Tibial nerve (tissue), 4 donors: ENCODE results near the gene SPRY2. TPM values are rescaled to one million over a fixed set of nuclear protein-coding genes. Genes with fewer than 3 reads are reported as not detected.
"Not testable (repeated sequence)": the region's sequence is repeated elsewhere in the genome, so short reads cannot be mapped to it uniquely, and the experiment has no call there.

Source experiments
- DNase-seq, 2 donors: peaks; one replicate each; pipeline ENCODE4 v3.0.0-alpha.2; 2019; ENCODE audit warnings: low spot score in 2 of 2
- H3K27ac ChIP-seq, 4 donors: fragments of 200-600 bp; sonication (generic) in 3 of 4; one replicate each; pipeline ENCODE4 v1.5.1; 2017 to 2019; ENCODE audit warnings: mild to moderate bottlenecking in 1 of 4
- H3K27me3 ChIP-seq, 2 donors: fragments of 200-600 bp; sonication (generic) in 1 of 2; one replicate each; pipeline versions ENCODE4 v1.5.1 to v1.6.0; 2017 to 2019
- H3K36me3 ChIP-seq, 3 donors: fragments of 200-600 bp; sonication (generic); one replicate each; pipeline ENCODE4 v1.5.1; 2018 to 2019
- H3K4me1 ChIP-seq, 4 donors: fragments of 200-600 bp; sonication (generic) in 3 of 4; one replicate each; pipeline ENCODE4 v1.5.1; 2017 to 2019
- H3K4me3 ChIP-seq, 4 donors: fragments of 200-600 bp; sonication (generic) in 3 of 4; one replicate each; pipeline ENCODE4 v1.5.1; 2017 to 2019; ENCODE audit warnings: mild to moderate bottlenecking in 1 of 4, moderate library complexity in 1 of 4
- H3K9me3 ChIP-seq, 4 donors: fragments of 200-600 bp; sonication (generic) in 3 of 4; one replicate each; pipeline ENCODE4 v1.5.1; 2017 to 2019
- EP300 ChIP-seq, 2 donors: sonication (generic); formaldehyde crosslinking; IDR thresholded peaks; one replicate each; pipeline ENCODE4 v1.6.1; 2017; ENCODE audit warnings: antibody characterized with exemption in 2 of 2, mild to moderate bottlenecking in 1 of 2
- POLR2A ChIP-seq, 2 donors: fragments of 450-650 bp; IDR thresholded peaks; one replicate each; pipeline ENCODE4 v1.6.1; 2017; ENCODE audit warnings: antibody characterized with exemption in 2 of 2, mild to moderate bottlenecking in 2 of 2, moderate library complexity in 2 of 2
- WGBS, 2 donors: methylation state at CpG; one replicate each; pipeline ENCODE4 v1.1.5; 2018; 5-methylcytosine and 5-hydroxymethylcytosine counted together
- total RNA-seq, 4 donors: library from RNA; depleted of rRNA; stranded (reverse); fragments of >200 nt; gene quantifications; one replicate each; pipeline ENCODE4 v1.1.0, GENCODE V29; 2016
- TF ChIP-seq, protein P1 (sequence below), 5 experiments: fragments of 200-600 bp in 3 of 5; fragments of 450-650 bp in 2 of 5; sonication (generic) in 3 of 5; IDR thresholded peaks; one replicate each; pipeline ENCODE4 v1.5.1; 2016 to 2019; ENCODE audit warnings: antibody characterized with exemption in 5 of 5, mild to moderate bottlenecking in 3 of 5, moderate library complexity in 2 of 5

SPRY2 gene
- total RNA-seq, 4 donors from 2014 or later = 80.4 to 122 (median 92.5) TPM

DNA sequence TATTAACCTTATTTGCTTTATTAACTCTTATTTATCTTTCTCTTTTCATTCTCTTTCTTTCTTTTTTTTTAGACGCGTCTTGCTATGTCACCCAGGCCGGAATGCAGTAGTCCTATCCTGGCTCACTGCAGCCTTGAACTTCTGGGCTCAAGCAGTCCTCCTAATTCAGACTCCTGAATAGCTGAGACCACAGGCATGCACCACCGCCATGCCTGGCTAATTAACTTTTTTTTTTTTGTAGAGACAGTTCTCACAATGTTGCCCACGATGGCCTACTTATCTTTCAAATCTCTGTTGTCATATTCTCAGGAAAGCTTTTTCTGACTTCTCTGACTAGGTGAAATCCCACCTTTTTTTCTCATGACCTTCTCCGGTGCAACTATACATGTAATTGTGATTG is 7.8 kb upstream of the SPRY2 start:
- no peaks in the 10 kb centered on the region for H3K9me3 ChIP-seq
- TF ChIP-seq, protein P1, sequence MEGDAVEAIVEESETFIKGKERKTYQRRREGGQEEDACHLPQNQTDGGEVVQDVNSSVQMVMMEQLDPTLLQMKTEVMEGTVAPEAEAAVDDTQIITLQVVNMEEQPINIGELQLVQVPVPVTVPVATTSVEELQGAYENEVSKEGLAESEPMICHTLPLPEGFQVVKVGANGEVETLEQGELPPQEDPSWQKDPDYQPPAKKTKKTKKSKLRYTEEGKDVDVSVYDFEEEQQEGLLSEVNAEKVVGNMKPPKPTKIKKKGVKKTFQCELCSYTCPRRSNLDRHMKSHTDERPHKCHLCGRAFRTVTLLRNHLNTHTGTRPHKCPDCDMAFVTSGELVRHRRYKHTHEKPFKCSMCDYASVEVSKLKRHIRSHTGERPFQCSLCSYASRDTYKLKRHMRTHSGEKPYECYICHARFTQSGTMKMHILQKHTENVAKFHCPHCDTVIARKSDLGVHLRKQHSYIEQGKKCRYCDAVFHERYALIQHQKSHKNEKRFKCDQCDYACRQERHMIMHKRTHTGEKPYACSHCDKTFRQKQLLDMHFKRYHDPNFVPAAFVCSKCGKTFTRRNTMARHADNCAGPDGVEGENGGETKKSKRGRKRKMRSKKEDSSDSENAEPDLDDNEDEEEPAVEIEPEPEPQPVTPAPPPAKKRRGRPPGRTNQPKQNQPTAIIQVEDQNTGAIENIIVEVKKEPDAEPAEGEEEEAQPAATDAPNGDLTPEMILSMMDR (IDR thresholded peaks at IDR 0.05) = no peak
- no peak for TF ChIP-seq EP300 (IDR thresholded peaks at IDR 0.05)
- no peak for TF ChIP-seq POLR2A (IDR thresholded peaks at IDR 0.05)
- DNase-seq = no peak
- WGBS, 2 donors = 86 to 93% methylated on average over 6 of the region's 6 CpGs
- H3K36me3 ChIP-seq = no peaks in the 10 kb centered on the region
- no peak overlapping the region for H3K27ac ChIP-seq
- H3K27me3 ChIP-seq = no peaks in the 10 kb centered on the region
- H3K4me1 ChIP-seq = peaks cover 0 to 17% (median 0%) of the 10 kb centered on the region in 4 donors
- H3K4me3 ChIP-seq = no peak overlapping the region

DNA sequence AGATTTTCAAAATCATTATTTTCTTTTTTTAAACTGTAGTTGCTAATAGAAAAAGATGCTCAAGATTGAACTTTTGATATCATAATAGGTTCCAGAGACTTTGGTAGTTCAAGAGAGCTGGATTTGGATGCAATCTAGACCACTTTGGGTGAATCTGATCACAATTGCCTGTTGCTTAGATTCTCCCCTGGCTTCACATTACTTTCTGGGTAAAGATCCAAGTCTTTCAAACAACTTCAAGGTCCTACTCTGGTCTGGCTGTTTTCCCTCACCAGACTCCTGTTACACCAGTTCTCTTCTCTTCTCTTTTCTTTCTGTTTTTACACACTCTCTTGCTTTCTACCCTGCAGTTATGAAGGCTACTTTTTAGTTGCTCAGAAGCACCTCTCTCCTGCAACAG is 7.4 kb upstream of the SPRY2 start:
- Histone ChIP-seq H3K9me3 (no peaks in the 10 kb centered on the region), H3K36me3 (no peaks in the 10 kb centered on the region), H3K4me1 (peaks cover 0 to 21% (median 0%) of the 10 kb centered on the region in 4 donors), H3K27ac (no peak overlapping the region), H3K4me3 (no peak overlapping the region), H3K27me3 (no peaks in the 10 kb centered on the region)
- TF ChIP-seq POLR2A (IDR thresholded peaks at IDR 0.05) (no peak), EP300 (IDR thresholded peaks at IDR 0.05) (no peak)
- TF ChIP-seq, protein P1 (IDR thresholded peaks at IDR 0.05) = no peak
- DNase-seq = no peak

DNA sequence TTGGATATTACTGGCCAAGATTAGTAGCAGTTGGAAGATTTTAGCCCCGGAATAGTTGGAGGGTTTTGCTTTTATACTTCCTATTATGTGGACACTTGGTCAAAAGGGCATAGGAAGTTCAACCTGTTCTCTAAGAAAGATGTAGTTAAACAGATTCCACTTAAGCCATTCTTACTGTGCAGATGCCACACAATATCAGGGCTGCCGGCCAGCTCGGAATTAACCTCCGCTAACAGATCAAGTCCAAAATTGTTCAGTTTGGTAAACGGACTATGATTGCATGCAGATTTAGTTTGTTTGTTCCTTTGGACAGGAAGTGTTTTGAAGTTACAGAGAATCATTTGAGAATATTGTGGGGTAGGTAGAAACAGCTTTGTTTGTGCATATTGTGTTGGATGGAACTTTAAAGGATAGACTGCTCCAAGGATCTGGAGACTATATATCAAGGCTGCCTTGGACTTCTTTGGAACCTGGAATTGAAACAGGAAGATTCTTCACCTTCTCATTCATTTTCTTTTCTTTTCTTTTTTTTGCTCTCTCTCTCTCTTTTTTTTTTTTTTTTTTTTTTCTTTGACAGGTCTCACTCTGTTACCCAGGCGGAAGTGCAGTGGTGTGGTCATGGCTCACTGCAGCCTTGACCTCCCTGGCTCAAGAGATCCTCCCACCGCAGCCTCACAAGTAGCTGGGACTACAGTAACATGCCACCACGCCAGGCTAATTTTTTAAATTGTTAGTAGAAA is 5.0 kb upstream of the SPRY2 start:
- H3K4me3 ChIP-seq = no peak overlapping the region
- peak overlapping the region in 1 of 4 donors; percentile 58 for H3K27ac ChIP-seq
- peaks cover 0 to 32% (median 0%) of the 10 kb centered on the region in 4 donors for H3K4me1 ChIP-seq
- no peaks in the 10 kb centered on the region for H3K27me3 ChIP-seq
- TF ChIP-seq, protein P1 (IDR thresholded peaks at IDR 0.05) = no peak
- TF ChIP-seq EP300 (IDR thresholded peaks at IDR 0.05) = peak in 1 of 2 donors; percentile 21
- DNase-seq = peak; percentile 33 to 34
- no peaks in the 10 kb centered on the region for H3K9me3 ChIP-seq
- 60 to 65% methylated on average over 8 of the region's 8 CpGs for WGBS, 2 donors
- H3K36me3 ChIP-seq = no peaks in the 10 kb centered on the region

DNA sequence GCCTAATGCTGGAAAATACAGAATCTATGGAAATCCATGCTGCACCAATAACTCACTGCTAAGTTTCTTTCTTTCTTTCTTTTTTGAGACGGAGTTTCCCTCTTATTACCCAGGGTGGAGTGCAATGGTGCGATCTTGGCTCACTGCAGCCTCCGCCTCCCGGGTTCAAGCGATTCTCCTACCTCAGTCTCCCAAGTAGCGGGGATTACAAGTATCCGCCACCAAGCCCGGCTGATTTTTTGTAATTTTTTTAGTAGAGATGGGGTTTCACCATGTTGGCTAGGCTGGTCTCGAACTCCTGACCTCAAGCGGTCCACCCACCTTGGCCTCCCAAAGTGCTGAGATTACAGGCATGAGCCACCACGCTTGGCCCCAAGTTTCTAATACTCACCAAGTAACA is 3.1 kb upstream of the SPRY2 start:
- Histone ChIP-seq H3K27ac (peak overlapping the region in 2 of 4 donors; percentile 19 to 99), H3K4me1 (peaks cover 0 to 32% (median 0%) of the 10 kb centered on the region in 4 donors)
- H3K36me3 ChIP-seq, H3K27me3 ChIP-seq, DNase-seq, H3K4me3 ChIP-seq, H3K9me3 ChIP-seq: not testable (repeated sequence)
- 97% methylated on average over 11 of the region's 11 CpGs for WGBS, 2 donors

DNA sequence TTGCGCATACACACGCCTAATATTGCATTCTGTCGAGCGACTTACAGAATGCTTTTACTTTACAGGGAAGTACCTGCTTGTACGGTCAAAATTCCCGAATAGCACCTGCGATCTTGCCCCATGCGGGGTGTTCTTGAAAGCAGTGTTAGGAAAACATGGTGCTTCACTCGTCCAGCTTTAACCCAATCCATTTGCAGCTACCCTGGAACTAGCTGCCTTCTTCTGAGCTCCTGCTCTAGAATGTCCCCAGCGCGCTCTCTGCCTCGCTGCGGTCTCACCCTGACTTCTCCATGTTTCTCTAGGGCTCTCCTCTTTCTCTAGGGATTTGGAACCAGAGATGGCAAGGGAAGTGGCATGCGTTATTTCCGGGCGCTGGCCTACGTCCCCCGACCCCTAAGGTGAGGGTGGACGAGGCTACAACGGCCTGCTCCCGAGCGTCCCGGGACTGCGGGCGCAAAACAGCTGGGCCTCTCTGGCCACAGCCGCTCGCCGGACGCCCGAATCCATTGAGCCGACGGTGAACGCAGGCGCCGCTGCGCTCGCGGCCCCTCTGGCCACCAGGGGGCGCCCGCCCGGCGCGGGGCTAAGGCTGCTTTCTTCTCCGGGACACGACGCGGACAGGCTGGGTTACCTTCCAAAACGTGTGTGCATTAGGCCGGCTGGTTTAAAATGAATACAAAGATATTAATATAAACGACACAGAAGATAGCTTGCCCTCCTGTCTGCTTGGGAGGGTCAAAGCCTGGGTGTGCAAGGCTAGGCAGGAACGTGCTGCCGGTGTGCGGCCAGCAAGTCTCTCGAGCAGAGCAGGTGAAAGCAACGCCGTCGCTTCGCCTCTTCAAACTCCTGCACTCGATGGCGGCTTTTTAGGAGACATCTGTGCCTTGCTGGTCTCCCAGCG is 1.8 kb upstream of the SPRY2 start:
- no peaks in the 10 kb centered on the region for H3K36me3 ChIP-seq
- peak overlapping the region; percentile 85 to 99 (median 95) for H3K27ac ChIP-seq
- TF ChIP-seq, protein P1 (IDR thresholded peaks at IDR 0.05) = peak; percentile 96 to 99 (median 97)
- TF ChIP-seq POLR2A (IDR thresholded peaks at IDR 0.05) (peak; percentile 21 to 52), EP300 (IDR thresholded peaks at IDR 0.05) (peak in 1 of 2 donors; percentile 84)
- DNase-seq = peak; percentile 77 to 80
- H3K9me3 ChIP-seq = no peaks in the 10 kb centered on the region
- peak overlapping the region; percentile 71 to 96 (median 76) for H3K4me3 ChIP-seq
- 2% methylated on average over 33 to 60 of the region's 61 CpGs for WGBS, 2 donors
- no peaks in the 10 kb centered on the region for H3K27me3 ChIP-seq
- peaks cover 0 to 32% (median 0%) of the 10 kb centered on the region in 4 donors for H3K4me1 ChIP-seq
